ENCODE data around the gene FIS1.

The FIS1 gene

GRCh38 chr7:101233907-101234547 lies 10.9 kb downstream of the FIS1 start:
- DNase-seq (ENCODE audit: low spot score), result no peak

- no peak for DNase-seq (ENCODE audit: low spot score)
These were observed 12.6 kb downstream of the FIS1 start for GRCh38 chr7:101232141-101232850.

- DNase-seq (ENCODE audit: low spot score), result no peak
These were observed 13.2 kb downstream of the FIS1 start for GRCh38 chr7:101231644-101232043.

- DNase-seq (ENCODE audit: low spot score), result no peak
These were observed 18.2 kb downstream of the FIS1 start for GRCh38 chr7:101226721-101227120.

- no peak for DNase-seq (ENCODE audit: low spot score)
These were observed 19.2 kb downstream of the FIS1 start for GRCh38 chr7:101225650-101226049.

GRCh38 chr7:101223528-101223927 lies 21.4 kb downstream of the FIS1 start:
- no peak for DNase-seq (ENCODE audit: low spot score)

GRCh38 chr7:101222275-101222830 lies 22.5 kb downstream of the FIS1 start:
- DNase-seq (ENCODE audit: low spot score), result no peak

- DNase-seq (ENCODE audit: low spot score), result no peak
These were observed 24.6 kb downstream of the FIS1 start for GRCh38 chr7:101220295-101220694.

GRCh38 chr7:101218236-101219125 lies 26.4 kb downstream of the FIS1 start:
- DNase-seq (ENCODE audit: low spot score), result no peak

- peak; percentile 98 for DNase-seq (ENCODE audit: low spot score)
These were observed 27.3 kb downstream of the FIS1 start, which contains the start of the genes PLOD3 and ZNHIT1 for GRCh38 chr7:101217388-101218235. Gene PLOD3, minus strand, starts transcription at chr7:101217581. Its CDS starts 307 bp downstream, at chr7:101217274. Gene ZNHIT1, plus strand, starts transcription at chr7:101218165. Its CDS starts 31 bp downstream, at chr7:101218196.

- no peak for DNase-seq (ENCODE audit: low spot score)
These were observed 28.0 kb downstream of the FIS1 start for GRCh38 chr7:101216860-101217387.

GRCh38 chr7:101216001-101216859 lies 28.7 kb downstream of the FIS1 start:
- DNase-seq (ENCODE audit: low spot score), result no peak

GRCh38 chr7:101212014-101212413 lies 32.9 kb downstream of the FIS1 start:
- DNase-seq (ENCODE audit: low spot score), result no peak

- DNase-seq (ENCODE audit: low spot score), result no peak
These were observed 33.4 kb downstream of the FIS1 start for GRCh38 chr7:101211501-101211900.

GRCh38 chr7:101210143-101210542 lies 34.7 kb downstream of the FIS1 start:
- no peak for DNase-seq (ENCODE audit: low spot score)

- no peak for DNase-seq (ENCODE audit: low spot score)
These were observed 36.1 kb downstream of the FIS1 start for GRCh38 chr7:101208794-101209193.

- no peak for DNase-seq (ENCODE audit: low spot score)
These were observed 37.4 kb downstream of the FIS1 start for GRCh38 chr7:101207459-101207858.

GRCh38 chr7:101206665-101207042 lies 38.2 kb downstream of the FIS1 start:
- no peak for DNase-seq (ENCODE audit: low spot score)

- DNase-seq (ENCODE audit: low spot score), result no peak
These were observed 38.8 kb downstream of the FIS1 start for GRCh38 chr7:101205901-101206664.

Measured in CD4-positive, alpha-beta T cell treated with Interleukin-2 at 100 ng/mL for 4 hours (primary cell).